ENCODE measurements around the gene KRTAP3-3.
A peak's percentile ranks its signal among the peaks of the same experiment; 100 is the strongest.

DNA sequence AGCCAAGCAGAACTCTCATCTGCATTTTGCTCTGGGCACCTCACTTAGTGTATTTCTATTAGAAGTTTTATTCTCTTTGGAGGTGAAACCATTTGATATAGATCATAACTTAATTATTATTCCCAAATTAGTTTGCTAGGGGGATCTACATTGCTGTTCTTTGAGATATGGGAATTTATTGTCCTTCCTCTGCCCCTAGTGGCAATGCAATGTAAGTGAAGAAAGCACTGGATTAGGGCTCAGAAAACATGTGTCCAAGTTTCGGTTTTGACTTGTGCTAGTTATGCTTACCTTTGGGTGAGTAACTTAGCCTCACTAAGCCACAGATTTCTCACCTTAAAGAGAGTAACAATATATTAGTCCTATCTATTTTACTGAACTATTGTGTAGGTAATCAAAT lies 30.1 kb downstream of the KRTAP3-3 start:
- TF ChIP-seq, protein P1, sequence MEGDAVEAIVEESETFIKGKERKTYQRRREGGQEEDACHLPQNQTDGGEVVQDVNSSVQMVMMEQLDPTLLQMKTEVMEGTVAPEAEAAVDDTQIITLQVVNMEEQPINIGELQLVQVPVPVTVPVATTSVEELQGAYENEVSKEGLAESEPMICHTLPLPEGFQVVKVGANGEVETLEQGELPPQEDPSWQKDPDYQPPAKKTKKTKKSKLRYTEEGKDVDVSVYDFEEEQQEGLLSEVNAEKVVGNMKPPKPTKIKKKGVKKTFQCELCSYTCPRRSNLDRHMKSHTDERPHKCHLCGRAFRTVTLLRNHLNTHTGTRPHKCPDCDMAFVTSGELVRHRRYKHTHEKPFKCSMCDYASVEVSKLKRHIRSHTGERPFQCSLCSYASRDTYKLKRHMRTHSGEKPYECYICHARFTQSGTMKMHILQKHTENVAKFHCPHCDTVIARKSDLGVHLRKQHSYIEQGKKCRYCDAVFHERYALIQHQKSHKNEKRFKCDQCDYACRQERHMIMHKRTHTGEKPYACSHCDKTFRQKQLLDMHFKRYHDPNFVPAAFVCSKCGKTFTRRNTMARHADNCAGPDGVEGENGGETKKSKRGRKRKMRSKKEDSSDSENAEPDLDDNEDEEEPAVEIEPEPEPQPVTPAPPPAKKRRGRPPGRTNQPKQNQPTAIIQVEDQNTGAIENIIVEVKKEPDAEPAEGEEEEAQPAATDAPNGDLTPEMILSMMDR (IDR thresholded peaks at IDR 0.05; ENCODE audit: low read depth, low read length), result peak; percentile 65
- TF ChIP-seq POLR2A (IDR thresholded peaks at IDR 0.05; ENCODE audit: extremely low read depth, insufficient read length), result no peak
- TF ChIP-seq, protein P2, sequence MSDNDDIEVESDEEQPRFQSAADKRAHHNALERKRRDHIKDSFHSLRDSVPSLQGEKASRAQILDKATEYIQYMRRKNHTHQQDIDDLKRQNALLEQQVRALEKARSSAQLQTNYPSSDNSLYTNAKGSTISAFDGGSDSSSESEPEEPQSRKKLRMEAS (IDR thresholded peaks at IDR 0.05; ENCODE audit: low read depth, low read length), result no peak

Data from NB4 (cell line).